Adrenal gland (tissue), 5 donors: ENCODE measurements around the gene SWT1.

ENCODE experiments used
- CTCF ChIP-seq, 6 experiments: fragments of 450-650 bp in 4 of 6; fragments of 200-600 bp in 2 of 6; sonication (generic) in 1 of 6; IDR thresholded peaks; 1 replicate in 5 of 6; 2 replicates in 1 of 6; pipeline versions ENCODE4 v1.5.1 to v1.8.0; 2016 to 2021; ENCODE audit warnings: antibody characterized with exemption in 6 of 6, mild to moderate bottlenecking in 2 of 6, moderate library complexity in 1 of 6
- POLR2A ChIP-seq, 2 donors: fragments of 450-650 bp; IDR thresholded peaks; one replicate each; pipeline ENCODE4 v1.6.1; 2017; ENCODE audit warnings: antibody characterized with exemption in 2 of 2, mild to moderate bottlenecking in 2 of 2, moderate library complexity in 1 of 2
- donor health status: DM: no; HTN: no; CAD: no.

DNA sequence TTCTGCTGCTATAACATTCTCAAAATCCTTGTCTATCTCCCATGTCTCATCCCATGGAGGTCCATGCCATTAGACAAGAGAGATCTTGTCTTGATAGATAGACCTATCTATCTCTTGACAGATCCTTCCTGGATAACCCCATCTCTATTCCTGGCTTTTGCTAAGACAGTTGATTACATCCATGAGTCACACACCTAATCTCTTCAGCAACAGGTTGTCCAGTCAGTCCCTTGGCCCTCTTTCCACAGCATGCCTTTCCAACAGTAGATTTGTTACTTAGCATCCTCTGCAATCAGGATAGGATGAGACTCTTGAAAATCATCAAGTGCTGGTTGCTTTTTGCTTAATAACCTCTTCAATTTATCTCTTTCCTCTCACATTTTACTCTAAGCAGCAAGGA, 46.8 kb upstream of the SWT1 start:
- TF ChIP-seq CTCF (IDR thresholded peaks at IDR 0.05) (no peak), POLR2A (IDR thresholded peaks at IDR 0.05) (no peak)
